HepG2 (cell line): Measurements from ENCODE around the gene TNNI3. TPM values are rescaled to one million over a fixed set of nuclear protein-coding genes. Genes with fewer than 3 reads are reported as not detected.

Experiments used
- ATAC-seq: fragments of 200-7000 bp; cut with Tn5 transposase; 3 replicates; pipeline ENCODE4 v1.9.1; 2020; ENCODE audit warnings: mild to moderate bottlenecking, moderate library complexity
- BruUV-seq: library from RNA; stranded (reverse); fragments of 400-500 nt; replicated peaks from 2 replicates; lab custom pipeline; 2021; lab: Mats Ljungman, UMichigan
- CTCF ChIA-PET: fragments of 300-600 bp; formaldehyde crosslinking; extraction: SDS; loops from one replicate; lab custom pipeline; 2021; ENCODE audit warnings: low total read pairs, inconsistent platforms, low intra/inter-chr PET ratio; lab: Yijun Ruan, JAX
- POLR2A ChIA-PET: fragments of 350-600 bp; sonication (Branson Sonifier 250); formaldehyde crosslinking; loops from one replicate; lab custom pipeline; 2020; ENCODE audit warnings: antibody characterized with exemption, inconsistent platforms; lab: Yijun Ruan, JAX
- DNase-seq: peaks from one replicate; pipeline ENCODE4 v3.0.0-alpha.2; 2015; ENCODE audit warnings: low spot score
- FAIRE-seq: peaks from 3 replicates; lab custom pipeline; 2011; peaks lifted over from hg19 to GRCh38; lab: Jason Lieb, UNC
- H2AFZ ChIP-seq: one replicate; pipeline ENCODE4 v1.6.1; 2011; ENCODE audit warnings: low read length, inconsistent platforms
- H3K27ac ChIP-seq: fragments of 300-600 bp; 3 replicates; pipeline ENCODE4 v1.8.0; 2011; ENCODE audit warnings: mixed run types, mild to moderate bottlenecking, mixed read lengths, low read length, inconsistent platforms; ENCODE audit not compliant: insufficient read depth; ENCODE audit errors: extremely low read length
- H3K27me3 ChIP-seq, 2 experiments: fragments of 200-600 bp in 1 of 2; 2 replicates in 1 of 2; 3 replicates in 1 of 2; pipeline versions ENCODE4 v1.6.0 to v1.8.0; 2011; ENCODE audit warnings: low read length in 2 of 2, mild to moderate bottlenecking in 2 of 2, moderate library complexity in 2 of 2, inconsistent platforms in 1 of 2; ENCODE audit not compliant: insufficient read depth in 2 of 2, control insufficient read depth in 1 of 2
- H3K36me3 ChIP-seq, 2 experiments: fragments of 200-600 bp in 1 of 2; replicated peaks in 1 of 2; 2 replicates in 1 of 2; 3 replicates in 1 of 2; pipeline versions ENCODE4 v1.5.1 to v1.8.0; 2011; ENCODE audit warnings: low read length in 2 of 2, inconsistent platforms in 1 of 2; ENCODE audit not compliant: insufficient read depth in 2 of 2, control insufficient read depth in 1 of 2
- H3K4me1 ChIP-seq: 2 replicates; pipeline ENCODE4 v1.5.1; 2012; ENCODE audit warnings: low read length, inconsistent platforms; ENCODE audit not compliant: insufficient read depth
- H3K4me2 ChIP-seq: 2 replicates; pipeline ENCODE4 v1.6.0; 2011; ENCODE audit warnings: low read depth, low read length, inconsistent platforms
- H3K4me3 ChIP-seq, 3 experiments: fragments of 200-600 bp in 1 of 3; sonication (generic), shearing (Covaris generic) in 1 of 3; replicated peaks in 1 of 3; 2 replicates each; pipeline ENCODE4 v1.5.1; 2011 to 2016; ENCODE audit warnings: low read length in 3 of 3, inconsistent platforms in 2 of 3, low read depth in 2 of 3, mild to moderate bottlenecking in 2 of 3, control low read depth in 1 of 3, mixed read lengths in 1 of 3; ENCODE audit not compliant: insufficient read depth in 1 of 3
- H3K79me2 ChIP-seq: one replicate; pipeline ENCODE4 v1.6.1; 2011; ENCODE audit warnings: low read length, inconsistent platforms; ENCODE audit not compliant: insufficient read depth
- H3K9ac ChIP-seq: 2 replicates; pipeline ENCODE4 v1.6.0; 2011; ENCODE audit warnings: mild to moderate bottlenecking, low read depth, low read length, inconsistent platforms; ENCODE audit not compliant: insufficient read depth
- H3K9me3 ChIP-seq: 2 replicates; pipeline ENCODE4 v1.5.1; 2012; ENCODE audit warnings: mild to moderate bottlenecking, low read length
- H4K20me1 ChIP-seq: 2 replicates; pipeline ENCODE4 v1.6.0; 2011; ENCODE audit warnings: inconsistent platforms, mild to moderate bottlenecking, low read length, moderate library complexity; ENCODE audit not compliant: insufficient read depth
- ARHGAP35 ChIP-seq: sonication (generic); formaldehyde crosslinking; IDR thresholded peaks from 2 replicates; pipeline ENCODE4 v1.9.0; 2022; ENCODE audit warnings: mild to moderate bottlenecking, inconsistent platforms, moderate library complexity, missing genetic modification reagents, borderline replicate concordance
- DR1 ChIP-seq: sonication (generic); formaldehyde crosslinking; IDR thresholded peaks from 2 replicates; pipeline ENCODE4 v1.8.0; 2021; ENCODE audit warnings: mild to moderate bottlenecking, missing genetic modification reagents, inconsistent platforms
- HCFC1 ChIP-seq: fragments of 150-350 bp; IDR thresholded peaks from 2 replicates; pipeline ENCODE4 v1.6.1; 2014; ENCODE audit warnings: low read depth, low read length
- JUN ChIP-seq: sonication (generic); formaldehyde crosslinking; IDR thresholded peaks from 2 replicates; pipeline ENCODE4 v1.4.0; 2020; ENCODE audit warnings: mild to moderate bottlenecking, missing genetic modification reagents
- KLF16 ChIP-seq, 2 experiments: sonication (generic) in 1 of 2; formaldehyde crosslinking in 1 of 2; IDR thresholded peaks; 2 replicates each; pipeline versions ENCODE4 v1.6.1 to v1.8.0; 2016 to 2023; ENCODE audit warnings: missing genetic modification reagents in 2 of 2, missing compliant biosample characterization in 1 of 2
- MAFF ChIP-seq: IDR thresholded peaks from 2 replicates; pipeline ENCODE4 v1.6.1; 2011; ENCODE audit warnings: low read depth, low read length, improper control_type of control experiment
- MIER2 ChIP-seq: IDR thresholded peaks from 2 replicates; pipeline ENCODE4 v1.6.1; 2016; ENCODE audit warnings: missing biosample characterization, missing genetic modification reagents
- MIXL1 ChIP-seq: IDR thresholded peaks from 2 replicates; pipeline ENCODE4 v1.6.1; 2016
- NFYB ChIP-seq: sonication (generic); formaldehyde crosslinking; IDR thresholded peaks from 2 replicates; pipeline ENCODE4 v1.4.0; 2020; ENCODE audit warnings: missing genetic modification reagents
- NFYC ChIP-seq: IDR thresholded peaks from 2 replicates; pipeline ENCODE4 v1.6.1; 2016; ENCODE audit warnings: missing genetic modification reagents, missing compliant biosample characterization
- SATB2 ChIP-seq: sonication (generic); formaldehyde crosslinking; IDR thresholded peaks from 2 replicates; pipeline ENCODE4 v1.5.0; 2020; ENCODE audit warnings: missing genetic modification reagents
- SRY ChIP-seq: sonication (generic); formaldehyde crosslinking; IDR thresholded peaks from 2 replicates; pipeline ENCODE4 v1.8.0; 2022; ENCODE audit warnings: mild to moderate bottlenecking, missing genetic modification reagents
- XBP1 ChIP-seq: sonication (generic); formaldehyde crosslinking; IDR thresholded peaks from 2 replicates; pipeline ENCODE4 v1.5.0; 2020; ENCODE audit warnings: missing genetic modification reagents
- WGBS: methylation state at CpG from one replicate; pipeline ENCODE4 v1.1.6; 2017; ENCODE audit warnings: low lambda C conversion rate; 5-methylcytosine and 5-hydroxymethylcytosine counted together
- in situ Hi-C: cut with HindIII; loops from 2 replicates; pipeline ENCODE4 v1.10.0; 2017; ENCODE audit warnings: low pct_unique_long_range_greater_than_20kb; ENCODE audit not compliant: extremely low pct_ligation_motif_present
- intact Hi-C: fragments of 100-400 bp; cut with micrococcal nuclease; formaldehyde crosslinking; loops from one replicate; pipeline ENCODE4 v1.10.0; 2022; ENCODE audit not compliant: unreplicated experiment
- polyA plus RNA-seq, 8 experiments: library from polyadenylated mRNA; depleted of rRNA in 3 of 8; stranded (reverse) in 7 of 8; unstranded in 1 of 8; fragments of >200 nt; fragmentation: Illumina TruSeq in 4 of 8; extraction: Trizol in 4 of 8; gene quantifications; 2 replicates each; pipeline versions ENCODE4 v1.2.1 to v1.2.3, GENCODE V29; 2011 to 2016; ENCODE audit warnings: low read depth in 4 of 8, missing spikeins in 1 of 8, mixed read lengths in 1 of 8; ENCODE audit not compliant: insufficient read depth in 1 of 8
- total RNA-seq, 5 experiments: library from RNA; depleted of rRNA; stranded (reverse); fragments of >200 nt; fragmentation: Illumina TruSeq; extraction: Trizol; gene quantifications; 2 replicates each; pipeline ENCODE4 v1.2.3, GENCODE V29; 2016; ENCODE audit warnings: low read depth in 1 of 5
- TF ChIP-seq, protein P1 (sequence below): sonication (generic); formaldehyde crosslinking; IDR thresholded peaks from 2 replicates; pipeline ENCODE4 v1.8.0; 2022; ENCODE audit warnings: missing genetic modification reagents, mild to moderate bottlenecking, inconsistent platforms, borderline replicate concordance
- TF ChIP-seq, protein P2 (sequence below): fragments of 450-650 bp; IDR thresholded peaks from 2 replicates; pipeline ENCODE4 v1.6.1; 2016
- TF ChIP-seq, protein P3 (sequence below): sonication (generic); formaldehyde crosslinking; IDR thresholded peaks from 2 replicates; pipeline ENCODE4 v1.9.0; 2021; ENCODE audit warnings: missing genetic modification reagents, borderline replicate concordance

TNNI3 gene
- total and polyA plus RNA-seq, 2 of the 13 experiments (the other 11 are each of a cell fraction or from before 2014, with no cell fraction given), result 3.5 to 3.7 TPM

DNA sequence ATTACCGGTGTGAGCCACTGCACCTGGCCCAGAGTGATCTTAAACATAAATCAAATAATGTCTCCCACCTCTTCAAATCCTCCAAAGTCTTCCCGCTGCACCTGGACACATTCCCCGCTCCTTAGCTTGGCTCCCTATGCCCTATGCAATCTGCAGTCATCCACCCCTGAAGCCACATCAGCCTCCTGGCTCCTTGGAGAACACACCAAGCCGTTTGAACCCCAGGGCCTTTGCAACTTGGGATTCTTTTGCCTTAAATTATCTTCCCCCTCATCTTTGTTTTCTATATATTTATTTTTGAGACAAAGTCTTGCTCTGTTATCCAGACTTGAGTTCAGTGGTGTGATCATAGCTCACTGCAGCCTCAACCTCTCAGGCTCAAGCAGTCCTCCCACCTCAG is 11.6 kb upstream of the TNNI3 start (continued):
- TF ChIP-seq, protein P1, sequence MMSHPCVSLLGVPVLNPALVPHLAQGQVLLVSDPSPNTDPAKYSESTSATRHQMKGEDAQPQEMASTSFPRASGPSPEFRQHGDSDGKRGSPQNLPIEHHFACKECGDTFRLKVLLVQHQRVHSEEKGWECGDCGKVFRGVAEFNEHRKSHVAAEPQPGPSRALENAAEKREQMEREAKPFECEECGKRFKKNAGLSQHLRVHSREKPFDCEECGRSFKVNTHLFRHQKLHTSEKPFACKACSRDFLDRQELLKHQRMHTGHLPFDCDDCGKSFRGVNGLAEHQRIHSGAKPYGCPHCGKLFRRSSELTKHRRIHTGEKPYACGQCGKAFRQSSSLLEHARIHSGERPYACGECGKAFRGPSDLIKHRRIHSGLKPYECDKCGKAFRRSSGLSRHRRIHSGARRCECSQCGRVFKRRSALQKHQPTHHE, result no peak
- TF ChIP-seq HCFC1 (no peak), SRY (CRISPR knock-in tag) (no peak), MIER2 (CRISPR knock-in tag) (no peak), JUN (no peak)

DNA sequence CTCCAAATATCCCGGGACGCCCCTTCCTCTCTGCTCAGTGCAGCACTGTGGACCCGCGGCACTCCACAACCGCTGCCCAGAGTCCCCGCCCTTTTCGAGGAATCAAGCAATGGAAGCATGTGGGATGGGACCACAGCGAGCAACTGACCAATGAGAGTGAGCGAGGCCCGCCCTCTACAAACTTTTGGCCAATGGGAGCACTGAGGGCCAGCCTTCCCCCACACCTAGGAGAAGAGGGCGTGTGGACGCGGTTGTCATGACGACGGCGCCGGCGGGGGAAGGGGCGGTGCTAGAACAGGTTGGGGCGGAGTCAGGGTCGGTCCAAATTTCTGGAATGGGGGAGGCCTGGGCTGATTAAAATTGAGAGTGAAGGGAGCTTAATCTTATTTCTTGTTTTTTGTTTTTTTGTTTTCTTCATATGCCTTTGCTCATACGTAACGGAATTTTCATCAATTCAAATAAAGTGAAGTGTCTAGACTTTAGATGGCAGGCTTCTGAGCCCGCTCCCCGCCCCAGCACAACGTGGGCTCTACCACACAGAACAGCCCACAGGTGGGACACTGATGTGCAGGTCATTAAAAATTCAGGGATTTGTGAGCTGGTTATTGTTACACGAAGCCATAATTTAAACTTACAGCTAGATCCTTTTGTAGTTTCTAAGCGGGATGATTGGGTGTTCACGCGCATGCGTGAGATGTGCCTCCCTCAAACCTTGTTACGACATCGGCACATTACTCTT is 9.2 kb upstream of the TNNI3 start, which contains the start of gene DNAAF3:
DNAAF3 (minus strand) TSS at position 84 of the 739 bp plus-strand sequence. CDS start 200 bp downstream, outside the sequence.
- peaks cover 8% of the 10 kb centered on the region for H3K4me1 ChIP-seq
- H3K4me2 ChIP-seq, result peak within 1 kb of the TSS; percentile 80
- H3K36me3 ChIP-seq, result no peaks in the 10 kb centered on the region
- H4K20me1 ChIP-seq, result no peaks in the 10 kb centered on the region
- peak; percentile 96 for FAIRE-seq
- peak within 1 kb of the TSS; percentile 44 for H2AFZ ChIP-seq
- H3K9ac ChIP-seq, result peak within 1 kb of the TSS; percentile 42
- ATAC-seq, result peak; percentile 97
- H3K27me3 ChIP-seq, result peaks cover 0 to 7% of the 10 kb centered on the region in 2 experiments; a peak in 1 of 5 replicates
- ChIA-PET CTCF (interaction anchor here (1.5 kb wide), 1 partner anchor 25 kb away, joined by 4 read pairs; no protein-coding TSS in a partner anchor), POLR2A (interaction anchor here (1.2 to 3.3 kb wide), 4 partner anchors 40 to 241 kb away, joined by 3 to 16 read pairs (median 6); partner anchors contain the start of genes KMT5C and UBE2S)
- intact Hi-C loops (no loop called here), in situ Hi-C loops (no loop called here)
- no peaks in the 10 kb centered on the region for H3K79me2 ChIP-seq
- 1% methylated on average over 32 of the region's 33 CpGs for WGBS
- no TSS peak for BruUV-seq
- H3K4me3 ChIP-seq, result peak within 1 kb of the TSS; percentile 50 to 78 (median 63)
- DNase-seq, result peak; percentile 97
- no peaks in the 10 kb centered on the region for H3K9me3 ChIP-seq
- peak within 1 kb of the TSS; percentile 47 for H3K27ac ChIP-seq
- TF ChIP-seq SATB2 (CRISPR knock-in tag) (no peak), NFYC (CRISPR knock-in tag) (peak; percentile 96), XBP1 (CRISPR knock-in tag) (no peak), MAFF (no peak), MIXL1 (CRISPR knock-in tag) (peak; percentile 29; the same call in 1 of the 2 replicates), ARHGAP35 (no peak), KLF16 (CRISPR knock-in tag; IDR thresholded peaks at IDR 0.05) (0 out of 4 replicates have a peak, but pooled peaks of 1 of the 2 experiments have one; percentile 24), DR1 (CRISPR knock-in tag) (no peak), NFYB (CRISPR knock-in tag) (peak; percentile 97)
- TF ChIP-seq, protein P2, sequence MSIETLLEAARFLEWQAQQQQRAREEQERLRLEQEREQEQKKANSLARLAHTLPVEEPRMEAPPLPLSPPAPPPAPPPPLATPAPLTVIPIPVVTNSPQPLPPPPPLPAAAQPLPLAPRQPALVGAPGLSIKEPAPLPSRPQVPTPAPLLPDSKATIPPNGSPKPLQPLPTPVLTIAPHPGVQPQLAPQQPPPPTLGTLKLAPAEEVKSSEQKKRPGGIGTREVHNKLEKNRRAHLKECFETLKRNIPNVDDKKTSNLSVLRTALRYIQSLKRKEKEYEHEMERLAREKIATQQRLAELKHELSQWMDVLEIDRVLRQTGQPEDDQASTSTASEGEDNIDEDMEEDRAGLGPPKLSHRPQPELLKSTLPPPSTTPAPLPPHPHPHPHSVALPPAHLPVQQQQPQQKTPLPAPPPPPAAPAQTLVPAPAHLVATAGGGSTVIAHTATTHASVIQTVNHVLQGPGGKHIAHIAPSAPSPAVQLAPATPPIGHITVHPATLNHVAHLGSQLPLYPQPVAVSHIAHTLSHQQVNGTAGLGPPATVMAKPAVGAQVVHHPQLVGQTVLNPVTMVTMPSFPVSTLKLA, result peak; percentile 56
- TF ChIP-seq, protein P3, sequence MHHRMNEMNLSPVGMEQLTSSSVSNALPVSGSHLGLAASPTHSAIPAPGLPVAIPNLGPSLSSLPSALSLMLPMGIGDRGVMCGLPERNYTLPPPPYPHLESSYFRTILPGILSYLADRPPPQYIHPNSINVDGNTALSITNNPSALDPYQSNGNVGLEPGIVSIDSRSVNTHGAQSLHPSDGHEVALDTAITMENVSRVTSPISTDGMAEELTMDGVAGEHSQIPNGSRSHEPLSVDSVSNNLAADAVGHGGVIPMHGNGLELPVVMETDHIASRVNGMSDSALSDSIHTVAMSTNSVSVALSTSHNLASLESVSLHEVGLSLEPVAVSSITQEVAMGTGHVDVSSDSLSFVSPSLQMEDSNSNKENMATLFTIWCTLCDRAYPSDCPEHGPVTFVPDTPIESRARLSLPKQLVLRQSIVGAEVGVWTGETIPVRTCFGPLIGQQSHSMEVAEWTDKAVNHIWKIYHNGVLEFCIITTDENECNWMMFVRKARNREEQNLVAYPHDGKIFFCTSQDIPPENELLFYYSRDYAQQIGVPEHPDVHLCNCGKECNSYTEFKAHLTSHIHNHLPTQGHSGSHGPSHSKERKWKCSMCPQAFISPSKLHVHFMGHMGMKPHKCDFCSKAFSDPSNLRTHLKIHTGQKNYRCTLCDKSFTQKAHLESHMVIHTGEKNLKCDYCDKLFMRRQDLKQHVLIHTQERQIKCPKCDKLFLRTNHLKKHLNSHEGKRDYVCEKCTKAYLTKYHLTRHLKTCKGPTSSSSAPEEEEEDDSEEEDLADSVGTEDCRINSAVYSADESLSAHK, result no peak
